Measurements from ENCODE around the gene JMJD6.
A peak's percentile ranks its signal among the peaks of the same experiment; 100 is the strongest.
"Not testable (repeated sequence)": the region's sequence is repeated elsewhere in the genome, so short reads cannot be mapped to it uniquely, and the experiment has no call there.

JMJD6 gene

DNA sequence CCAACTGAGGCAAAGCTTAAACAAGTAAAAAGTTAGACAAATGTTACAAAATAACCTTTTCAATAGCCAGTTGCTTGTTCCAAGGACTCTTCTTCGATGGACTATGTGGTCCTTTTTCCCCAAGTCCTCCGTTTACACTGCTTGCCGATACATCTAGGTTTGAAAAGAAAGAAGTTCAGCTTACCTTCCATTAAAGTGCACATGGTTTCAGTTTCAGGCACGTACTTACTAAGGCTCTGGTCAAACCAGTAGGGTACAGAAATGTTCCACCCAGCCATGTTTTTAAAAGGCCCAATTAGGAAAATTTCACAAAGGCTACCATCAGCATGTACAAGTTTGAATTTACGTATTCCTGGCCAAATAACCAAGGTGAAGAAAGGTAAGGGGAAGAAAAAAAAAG, 8.6 kb upstream of the JMJD6 start:
- TF ChIP-seq CTCF (IDR thresholded peaks at IDR 0.05; ENCODE audit: low read depth, low read length): no peak
- Histone ChIP-seq H3K27me3 (ENCODE audit: insufficient read depth, low read depth, severe bottlenecking) (no peaks in the 10 kb centered on the region), H3K27ac (peak overlapping the region; percentile 100; the same call in 1 of the 2 replicates), H3K4me3 (ENCODE audit: low read depth, low read length) (peak overlapping the region; percentile 94), H3K36me3 (peaks cover 69% of the 10 kb centered on the region), H3K9me3 (ENCODE audit: severe bottlenecking) (no peaks in the 10 kb centered on the region)
- DNase-seq: no peak

DNA sequence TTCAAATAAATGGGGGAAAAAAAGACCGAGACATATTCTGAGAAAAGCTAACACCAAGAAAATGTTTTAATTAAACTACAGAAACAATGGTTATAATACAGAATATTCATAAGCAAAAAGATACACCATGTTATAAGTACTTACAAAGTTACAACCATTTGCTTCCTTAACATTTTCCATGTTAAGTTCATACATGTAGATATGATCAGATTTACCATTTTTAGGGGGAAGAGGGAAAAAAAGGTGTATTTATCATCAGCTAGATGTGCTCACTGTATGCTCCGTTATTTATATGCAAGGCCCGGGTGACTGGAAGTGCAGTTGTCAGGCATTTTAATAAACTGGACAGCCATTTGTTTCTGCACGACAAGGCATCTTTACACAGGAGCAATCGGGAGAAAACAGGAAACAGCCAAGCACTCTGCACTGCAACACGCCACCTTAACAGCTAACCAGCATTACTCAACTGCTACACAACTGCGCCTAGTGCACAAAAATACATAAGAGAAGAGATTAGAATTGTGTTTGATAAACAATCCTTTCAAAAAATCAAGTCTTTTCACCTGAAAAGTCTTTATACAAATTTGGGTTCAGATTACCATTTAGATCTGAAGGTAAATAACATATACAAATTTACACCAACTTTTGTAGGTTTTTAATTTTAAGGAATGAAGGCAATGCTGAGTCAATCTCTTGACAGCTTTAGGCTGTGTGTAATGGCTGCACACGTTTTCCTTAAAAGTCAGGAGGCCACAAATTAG, 7.9 kb upstream of the JMJD6 start:
- DNase-seq: no peak
- Histone ChIP-seq H3K27ac (0 out of 2 replicates have a peak overlapping the region, but pooled peaks have one; percentile 2), H3K4me3 (ENCODE audit: low read depth, low read length) (peak overlapping the region; percentile 94), H3K27me3 (ENCODE audit: insufficient read depth, low read depth, severe bottlenecking) (no peaks in the 10 kb centered on the region), H3K9me3 (ENCODE audit: severe bottlenecking) (no peaks in the 10 kb centered on the region), H3K36me3 (peaks cover 76% of the 10 kb centered on the region)
- no peak for TF ChIP-seq CTCF (IDR thresholded peaks at IDR 0.05; ENCODE audit: low read depth, low read length)

DNA sequence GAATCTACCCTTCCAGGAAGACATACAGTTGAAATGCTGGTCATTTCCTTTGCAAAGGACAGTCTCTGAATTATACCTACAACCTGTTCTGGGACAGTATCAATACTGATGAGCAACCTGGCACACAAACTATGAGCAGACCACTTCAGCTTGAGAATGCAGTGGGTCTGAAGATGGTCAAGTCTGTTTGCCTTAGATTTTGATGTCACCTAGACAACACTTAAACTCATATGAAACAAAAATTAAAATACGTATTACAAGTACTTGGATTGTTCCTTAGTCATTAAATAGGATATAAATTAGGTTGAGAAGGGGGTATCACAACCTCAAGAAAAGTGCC, 7.2 kb upstream of the JMJD6 start:
- Histone ChIP-seq H3K9me3 (ENCODE audit: severe bottlenecking) (no peaks in the 10 kb centered on the region), H3K4me3 (ENCODE audit: low read depth, low read length) (no peak overlapping the region), H3K27me3 (ENCODE audit: insufficient read depth, low read depth, severe bottlenecking) (no peaks in the 10 kb centered on the region), H3K27ac (no peak overlapping the region), H3K36me3 (peaks cover 80% of the 10 kb centered on the region)
- no peak for DNase-seq
- TF ChIP-seq CTCF (IDR thresholded peaks at IDR 0.05; ENCODE audit: low read depth, low read length): no peak

GRCh38 chr17:76732734-76733617, 6.6 kb upstream of the JMJD6 start:
- TF ChIP-seq CTCF (IDR thresholded peaks at IDR 0.05; ENCODE audit: low read depth, low read length): no peak
- no peaks in the 10 kb centered on the region for H3K9me3 ChIP-seq (ENCODE audit: severe bottlenecking)
- no peak for DNase-seq
- no peak overlapping the region for H3K27ac ChIP-seq
- peaks cover 80% of the 10 kb centered on the region for H3K36me3 ChIP-seq
- no peaks in the 10 kb centered on the region for H3K27me3 ChIP-seq (ENCODE audit: insufficient read depth, low read depth, severe bottlenecking)
- H3K4me3 ChIP-seq (ENCODE audit: low read depth, low read length): no peak overlapping the region

- not testable (repeated sequence) for H3K4me3 ChIP-seq (ENCODE audit: low read depth, low read length)
These were observed 5.7 kb upstream of the JMJD6 start for GRCh38 chr17:76731800-76732733.

More at GRCh38 chr17:76731800-76732733, 5.7 kb upstream of the JMJD6 start:
- not testable (repeated sequence) for DNase-seq; H3K9me3 ChIP-seq (ENCODE audit: severe bottlenecking); H3K27me3 ChIP-seq (ENCODE audit: insufficient read depth, low read depth, severe bottlenecking); H3K27ac ChIP-seq
- H3K36me3 ChIP-seq: peaks cover 80% of the 10 kb centered on the region

Data from WERI-Rb-1 (cell line).